ENCODE results near the gene GABPB1.

GRCh38 chr15:50302581-50302980 is 52.4 kb downstream of the GABPB1 start:
- TF ChIP-seq, protein P1, sequence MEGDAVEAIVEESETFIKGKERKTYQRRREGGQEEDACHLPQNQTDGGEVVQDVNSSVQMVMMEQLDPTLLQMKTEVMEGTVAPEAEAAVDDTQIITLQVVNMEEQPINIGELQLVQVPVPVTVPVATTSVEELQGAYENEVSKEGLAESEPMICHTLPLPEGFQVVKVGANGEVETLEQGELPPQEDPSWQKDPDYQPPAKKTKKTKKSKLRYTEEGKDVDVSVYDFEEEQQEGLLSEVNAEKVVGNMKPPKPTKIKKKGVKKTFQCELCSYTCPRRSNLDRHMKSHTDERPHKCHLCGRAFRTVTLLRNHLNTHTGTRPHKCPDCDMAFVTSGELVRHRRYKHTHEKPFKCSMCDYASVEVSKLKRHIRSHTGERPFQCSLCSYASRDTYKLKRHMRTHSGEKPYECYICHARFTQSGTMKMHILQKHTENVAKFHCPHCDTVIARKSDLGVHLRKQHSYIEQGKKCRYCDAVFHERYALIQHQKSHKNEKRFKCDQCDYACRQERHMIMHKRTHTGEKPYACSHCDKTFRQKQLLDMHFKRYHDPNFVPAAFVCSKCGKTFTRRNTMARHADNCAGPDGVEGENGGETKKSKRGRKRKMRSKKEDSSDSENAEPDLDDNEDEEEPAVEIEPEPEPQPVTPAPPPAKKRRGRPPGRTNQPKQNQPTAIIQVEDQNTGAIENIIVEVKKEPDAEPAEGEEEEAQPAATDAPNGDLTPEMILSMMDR (IDR thresholded peaks at IDR 0.05): no peak
- TF ChIP-seq EP300 (IDR thresholded peaks at IDR 0.05) (no peak), POLR2A (IDR thresholded peaks at IDR 0.05) (no peak), POLR2AphosphoS5 (IDR thresholded peaks at IDR 0.05) (no peak)
